ENCODE data around the gene OLIG2.

The OLIG2 gene

GRCh38 chr21:33070998-33071769 lies 45.4 kb downstream of the OLIG2 start:
- no peak overlapping the region for H3K27ac ChIP-seq
- no peak for TF ChIP-seq ZFX (IDR thresholded peaks at IDR 0.05)
- TF ChIP-seq, protein P1, sequence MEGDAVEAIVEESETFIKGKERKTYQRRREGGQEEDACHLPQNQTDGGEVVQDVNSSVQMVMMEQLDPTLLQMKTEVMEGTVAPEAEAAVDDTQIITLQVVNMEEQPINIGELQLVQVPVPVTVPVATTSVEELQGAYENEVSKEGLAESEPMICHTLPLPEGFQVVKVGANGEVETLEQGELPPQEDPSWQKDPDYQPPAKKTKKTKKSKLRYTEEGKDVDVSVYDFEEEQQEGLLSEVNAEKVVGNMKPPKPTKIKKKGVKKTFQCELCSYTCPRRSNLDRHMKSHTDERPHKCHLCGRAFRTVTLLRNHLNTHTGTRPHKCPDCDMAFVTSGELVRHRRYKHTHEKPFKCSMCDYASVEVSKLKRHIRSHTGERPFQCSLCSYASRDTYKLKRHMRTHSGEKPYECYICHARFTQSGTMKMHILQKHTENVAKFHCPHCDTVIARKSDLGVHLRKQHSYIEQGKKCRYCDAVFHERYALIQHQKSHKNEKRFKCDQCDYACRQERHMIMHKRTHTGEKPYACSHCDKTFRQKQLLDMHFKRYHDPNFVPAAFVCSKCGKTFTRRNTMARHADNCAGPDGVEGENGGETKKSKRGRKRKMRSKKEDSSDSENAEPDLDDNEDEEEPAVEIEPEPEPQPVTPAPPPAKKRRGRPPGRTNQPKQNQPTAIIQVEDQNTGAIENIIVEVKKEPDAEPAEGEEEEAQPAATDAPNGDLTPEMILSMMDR (conservative IDR thresholded peaks at IDR 0.05), result no peak

- TF ChIP-seq, protein P1 (conservative IDR thresholded peaks at IDR 0.05), result no peak
- no peak for TF ChIP-seq ZFX (IDR thresholded peaks at IDR 0.05)
- no peak overlapping the region for H3K27ac ChIP-seq
Measured at GRCh38 chr21:33071770-33072306, 46.1 kb downstream of the OLIG2 start.

DNA sequence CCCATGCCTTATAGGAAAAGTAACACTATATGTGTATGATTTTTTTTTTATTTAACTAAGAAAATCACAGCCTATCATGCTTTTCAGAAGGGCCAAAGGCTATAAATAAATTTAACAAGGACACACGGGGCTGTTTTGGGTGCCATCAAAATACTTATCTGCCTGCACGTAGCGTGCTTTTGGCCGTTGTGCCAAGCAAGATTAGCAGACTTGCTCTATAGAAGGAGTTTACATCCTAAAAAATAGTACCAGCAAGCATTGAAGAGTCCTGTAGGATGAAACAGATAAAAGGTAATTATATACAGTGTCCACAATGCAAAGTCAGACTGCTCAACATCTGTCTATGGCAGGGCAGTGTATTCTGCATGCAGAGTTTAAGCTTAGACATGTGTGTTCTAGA lies 47.9 kb downstream of the OLIG2 start:
- no peak overlapping the region for H3K27ac ChIP-seq
- TF ChIP-seq, protein P1 (conservative IDR thresholded peaks at IDR 0.05), result no peak
- TF ChIP-seq ZFX (IDR thresholded peaks at IDR 0.05), result no peak

DNA sequence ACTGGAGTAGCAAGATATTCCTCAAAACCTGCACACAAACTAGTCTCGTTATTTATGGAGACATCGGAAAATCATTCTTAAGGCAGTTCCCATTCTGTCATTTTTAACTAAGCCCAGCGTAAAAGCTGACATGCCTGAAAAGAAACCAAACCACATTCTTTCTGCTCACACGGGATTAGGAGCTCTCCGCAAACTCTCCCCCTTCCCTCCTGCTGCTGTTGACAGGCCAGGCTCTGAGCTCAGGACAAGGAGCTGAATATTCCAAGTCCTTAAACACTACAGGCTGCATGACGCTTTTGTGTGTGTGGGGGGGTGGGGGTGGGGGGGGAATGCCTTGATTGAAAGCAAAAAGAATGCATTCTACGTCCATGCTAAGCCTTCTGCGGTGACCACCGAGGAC lies 49.4 kb downstream of the OLIG2 start:
- TF ChIP-seq, protein P1 (conservative IDR thresholded peaks at IDR 0.05), result no peak
- no peak for TF ChIP-seq ZFX (IDR thresholded peaks at IDR 0.05)
- H3K27ac ChIP-seq, result no peak overlapping the region

- H3K27ac ChIP-seq, result no peak overlapping the region
Measured at GRCh38 chr21:33075596-33076195, 50.0 kb downstream of the OLIG2 start.

GRCh38 chr21:33076600-33077329 lies 51.0 kb downstream of the OLIG2 start:
- no peak overlapping the region for H3K27ac ChIP-seq
- TF ChIP-seq, protein P1 (conservative IDR thresholded peaks at IDR 0.05), result no peak
- TF ChIP-seq ZFX (IDR thresholded peaks at IDR 0.05), result no peak

More at GRCh38 chr21:33075596-33076195, 50.0 kb downstream of the OLIG2 start:
- no peak for TF ChIP-seq ZFX (IDR thresholded peaks at IDR 0.05)
- TF ChIP-seq, protein P1 (conservative IDR thresholded peaks at IDR 0.05), result no peak

Data from C4-2B (cell line).